Measurements from ENCODE around the gene DGKZ.

DNA sequence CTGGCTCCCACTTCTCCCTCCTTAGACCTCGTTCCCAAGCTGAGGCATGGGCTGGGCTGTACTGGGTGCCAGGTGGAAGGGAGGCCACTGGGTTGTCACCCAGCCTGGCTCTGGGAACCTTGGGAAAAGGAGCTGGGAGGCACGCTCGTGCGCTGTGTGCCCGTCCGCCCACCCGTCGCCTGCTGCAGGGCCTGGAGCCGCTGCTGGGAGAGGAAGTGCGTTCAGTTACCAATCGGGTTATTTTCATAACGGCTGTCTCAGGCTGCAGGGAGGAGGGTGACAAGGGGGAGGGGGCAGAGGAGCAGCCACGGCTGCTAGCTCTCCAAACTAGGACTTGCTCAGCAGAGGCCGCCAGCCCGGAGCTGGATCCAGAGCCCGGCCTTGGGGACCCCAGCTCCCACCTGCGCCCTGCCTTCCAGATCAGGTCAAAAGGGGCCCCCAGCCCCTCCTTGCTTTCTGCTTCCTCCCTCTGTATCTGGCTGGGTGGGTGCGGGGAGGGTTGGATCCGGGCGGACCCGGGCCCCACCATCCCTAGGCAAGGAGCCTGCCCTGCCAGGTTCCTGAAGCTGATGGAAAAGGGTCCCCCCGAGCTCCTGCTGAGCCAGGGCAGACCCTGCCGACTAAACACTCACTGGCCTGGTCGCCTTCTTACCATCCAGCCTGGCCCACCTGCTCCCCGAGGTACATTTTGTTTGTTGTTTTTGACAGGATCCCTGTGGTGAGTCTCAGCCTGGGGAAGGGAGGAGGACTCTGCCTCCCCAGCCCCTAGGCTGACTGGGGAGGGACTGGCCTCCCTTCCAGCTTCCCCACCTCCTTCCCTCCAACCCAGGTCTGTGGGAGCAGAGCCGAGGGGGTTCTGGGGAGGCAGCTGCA, 14.3 kb downstream of the DGKZ start:
- TF ChIP-seq, protein P1, sequence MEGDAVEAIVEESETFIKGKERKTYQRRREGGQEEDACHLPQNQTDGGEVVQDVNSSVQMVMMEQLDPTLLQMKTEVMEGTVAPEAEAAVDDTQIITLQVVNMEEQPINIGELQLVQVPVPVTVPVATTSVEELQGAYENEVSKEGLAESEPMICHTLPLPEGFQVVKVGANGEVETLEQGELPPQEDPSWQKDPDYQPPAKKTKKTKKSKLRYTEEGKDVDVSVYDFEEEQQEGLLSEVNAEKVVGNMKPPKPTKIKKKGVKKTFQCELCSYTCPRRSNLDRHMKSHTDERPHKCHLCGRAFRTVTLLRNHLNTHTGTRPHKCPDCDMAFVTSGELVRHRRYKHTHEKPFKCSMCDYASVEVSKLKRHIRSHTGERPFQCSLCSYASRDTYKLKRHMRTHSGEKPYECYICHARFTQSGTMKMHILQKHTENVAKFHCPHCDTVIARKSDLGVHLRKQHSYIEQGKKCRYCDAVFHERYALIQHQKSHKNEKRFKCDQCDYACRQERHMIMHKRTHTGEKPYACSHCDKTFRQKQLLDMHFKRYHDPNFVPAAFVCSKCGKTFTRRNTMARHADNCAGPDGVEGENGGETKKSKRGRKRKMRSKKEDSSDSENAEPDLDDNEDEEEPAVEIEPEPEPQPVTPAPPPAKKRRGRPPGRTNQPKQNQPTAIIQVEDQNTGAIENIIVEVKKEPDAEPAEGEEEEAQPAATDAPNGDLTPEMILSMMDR (IDR thresholded peaks at IDR 0.05) = no peak
- TF ChIP-seq POLR2A (IDR thresholded peaks at IDR 0.05) = no peak

Data from Peyer's patch (tissue), 4 donors.